Small intestine (tissue), 7 donors: ENCODE results near the gene SDC4. TPM values are rescaled to one million over a fixed set of nuclear protein-coding genes. Genes with fewer than 3 reads are reported as not detected.

ENCODE experiments used
- DNase-seq, 2 donors: peaks; one replicate each; pipeline versions ENCODE4 v3.0.0 to v3.0.0-alpha.2; 2013
- FAIRE-seq: peaks from 2 replicates; lab custom pipeline; 2012; peaks lifted over from hg19 to GRCh38; lab: Jason Lieb, UNC
- H3K27ac ChIP-seq, 3 donors: one replicate each; pipeline ENCODE4 v1.5.1; 2013; ENCODE audit warnings: low read length in 2 of 3, mild to moderate bottlenecking in 2 of 3, control low read depth in 1 of 3, inconsistent platforms in 1 of 3, low read depth in 1 of 3, moderate library complexity in 1 of 3
- H3K27me3 ChIP-seq, 3 donors: one replicate each; pipeline ENCODE4 v1.6.1; 2013; ENCODE audit warnings: low read length in 3 of 3, inconsistent platforms in 1 of 3; ENCODE audit not compliant: control insufficient read depth in 3 of 3, insufficient read depth in 3 of 3
- H3K36me3 ChIP-seq, 3 donors: one replicate each; pipeline ENCODE4 v1.6.1; 2013; ENCODE audit warnings: low read length in 3 of 3, inconsistent platforms in 1 of 3, low read depth in 1 of 3, mild to moderate bottlenecking in 1 of 3, moderate library complexity in 1 of 3; ENCODE audit not compliant: control insufficient read depth in 3 of 3, insufficient read depth in 2 of 3
- H3K4me1 ChIP-seq, 3 donors: one replicate each; pipeline ENCODE4 v1.6.1; 2013; ENCODE audit warnings: low read length in 2 of 3, inconsistent platforms in 1 of 3, low read depth in 1 of 3, mild to moderate bottlenecking in 1 of 3, moderate library complexity in 1 of 3; ENCODE audit not compliant: control insufficient read depth in 3 of 3, insufficient read depth in 2 of 3
- H3K4me3 ChIP-seq, 3 donors: one replicate each; pipeline ENCODE4 v1.5.1; 2013; ENCODE audit warnings: low read length in 3 of 3, control low read depth in 1 of 3, inconsistent platforms in 1 of 3, low read depth in 1 of 3, mild to moderate bottlenecking in 1 of 3, moderate library complexity in 1 of 3
- H3K9me3 ChIP-seq, 2 donors: one replicate each; pipeline ENCODE4 v1.6.1; 2013; ENCODE audit warnings: low read depth in 1 of 2, low read length in 1 of 2; ENCODE audit not compliant: control insufficient read depth in 2 of 2, insufficient read depth in 1 of 2
- WGBS, 3 donors: extraction: QIAGEN DNeasy Blood & Tissue Kit; methylation state at CpG; one replicate each; pipeline ENCODE4 v1.1.7; 2013; 5-methylcytosine and 5-hydroxymethylcytosine counted together
- polyA plus RNA-seq, 4 donors: library from polyadenylated mRNA; stranded (reverse) in 3 of 4; unstranded in 1 of 4; fragments of 200-250 nt in 3 of 4; fragments of 120-200 nt in 1 of 4; gene quantifications; one replicate each; pipeline versions ENCODE4 v1.2.1 to v1.2.3, GENCODE V29; 2013
- donor health status: healthy with polysubstance abuse.
- donor health status: control.
- donor health status: control.
- donor health status: Bipolar disorder and iron deficiency.
- donor health status: healthy.

SDC4 gene
- polyA plus RNA-seq, 4 donors = 14.3 to 95.8 (median 23.5) TPM

DNA sequence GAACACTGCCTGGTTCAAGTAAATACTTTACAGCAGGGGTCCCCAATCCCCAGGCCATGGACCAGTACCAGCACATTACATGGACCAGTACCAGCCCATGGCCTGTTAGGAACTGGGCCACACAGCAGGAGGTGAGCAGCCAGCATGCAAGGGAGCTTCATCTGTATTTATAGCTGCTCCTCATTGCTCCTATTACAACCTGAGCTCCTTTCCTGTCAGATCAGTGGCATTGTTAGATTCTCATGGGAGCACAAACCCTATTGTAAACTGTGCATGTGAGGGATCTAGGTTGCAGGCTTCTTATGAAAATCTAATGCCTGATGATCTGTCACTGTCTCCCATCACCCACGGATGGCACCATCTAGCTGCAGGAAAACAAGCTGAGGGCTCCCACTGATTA is 53.6 kb downstream of the SDC4 start:
- WGBS, 3 donors = 87 to 97% (median 88%) methylated on average over 1 of the region's 1 CpG
- FAIRE-seq (no peak), DNase-seq (no peak)
- Histone ChIP-seq H3K36me3 (no peaks in the 10 kb centered on the region), H3K9me3 (peaks cover 0 to 4% of the 10 kb centered on the region in 2 donors), H3K27ac (no peak overlapping the region), H3K27me3 (peaks cover 0 to 32% (median 3%) of the 10 kb centered on the region in 3 donors), H3K4me3 (no peak overlapping the region), H3K4me1 (peaks cover 0 to 3% (median 0%) of the 10 kb centered on the region in 3 donors)

DNA sequence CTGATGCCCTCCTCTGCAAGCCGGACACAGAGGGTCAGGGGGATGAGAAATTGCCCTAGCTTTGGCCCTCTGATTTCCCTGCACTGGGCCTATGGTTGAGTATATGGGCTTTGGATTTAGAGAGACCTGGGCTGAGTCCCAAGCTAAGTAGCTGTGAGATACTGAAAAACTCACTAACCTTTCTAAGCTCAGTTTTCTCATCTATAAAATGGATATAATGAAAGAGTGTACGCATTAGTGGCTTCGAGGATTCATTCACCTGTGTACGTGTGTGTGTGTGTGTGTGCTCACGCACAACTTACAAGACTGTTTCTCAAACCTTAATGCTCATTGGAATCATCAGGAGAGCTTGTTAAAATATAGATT is 54.2 kb downstream of the SDC4 start:
- peaks cover 0 to 32% (median 3%) of the 10 kb centered on the region in 3 donors for H3K27me3 ChIP-seq
- H3K36me3 ChIP-seq = no peaks in the 10 kb centered on the region
- no peak overlapping the region for H3K4me3 ChIP-seq
- no peak overlapping the region for H3K27ac ChIP-seq
- peaks cover 0 to 4% of the 10 kb centered on the region in 2 donors for H3K9me3 ChIP-seq
- H3K4me1 ChIP-seq = peaks cover 0 to 3% (median 0%) of the 10 kb centered on the region in 3 donors
- WGBS, 3 donors = 52 to 57% (median 57%) methylated on average over 5 of the region's 5 CpGs
- FAIRE-seq (no peak), DNase-seq (no peak)

DNA sequence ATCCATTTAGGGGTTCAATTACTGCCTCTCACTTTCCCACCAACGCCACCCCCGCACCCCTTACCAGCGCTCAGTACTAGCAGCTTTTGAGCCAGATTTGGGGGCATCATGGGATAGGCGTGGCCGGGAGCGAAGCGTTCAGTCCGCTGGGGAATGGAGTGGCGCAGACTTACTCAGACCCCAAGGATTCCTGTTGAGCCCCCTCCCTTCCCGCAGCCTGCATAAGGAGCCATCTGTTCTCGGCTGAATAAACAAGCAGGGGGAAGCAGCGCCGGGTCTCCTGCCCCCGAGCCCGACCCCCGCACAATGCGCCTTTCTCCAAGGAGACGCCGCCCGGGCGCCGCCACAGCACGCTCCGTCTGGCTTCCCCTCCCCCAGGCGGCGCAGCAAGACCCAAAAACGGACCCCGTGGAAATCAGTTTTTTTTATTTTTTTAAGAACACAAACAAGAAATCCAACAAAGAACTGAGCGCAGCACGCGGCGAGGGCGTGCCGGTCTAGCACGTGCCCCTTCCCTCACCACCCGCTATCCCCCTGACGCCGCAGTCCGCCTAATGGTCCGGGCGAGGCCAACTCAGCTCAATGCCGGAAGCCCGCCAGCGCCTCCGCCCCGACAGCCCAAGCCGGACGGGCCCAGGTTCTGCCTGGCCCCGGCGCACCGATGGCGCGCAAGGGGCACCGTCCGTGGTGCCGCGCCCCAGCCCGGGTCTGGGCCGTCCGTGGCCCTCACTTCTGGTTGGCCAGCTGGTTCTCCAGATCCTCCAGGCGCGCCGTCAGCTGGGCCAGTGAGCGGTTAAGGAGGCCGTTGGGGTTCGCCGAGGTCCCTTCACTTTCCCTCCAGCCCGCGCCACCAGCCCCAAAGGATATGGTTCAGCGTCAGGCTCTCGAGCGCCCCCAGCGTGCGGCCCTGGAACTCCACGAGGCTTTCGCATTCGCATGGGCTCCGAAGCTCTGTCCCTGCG is 54.9 kb downstream of the SDC4 start:
- peaks cover 0 to 35% (median 3%) of the 10 kb centered on the region in 3 donors for H3K27me3 ChIP-seq
- DNase-seq = peak; percentile 73 to 85
- FAIRE-seq = no peak
- WGBS, 3 donors = 4 to 6% (median 4%) methylated on average over 71 to 79 of the region's 79 CpGs
- peak overlapping the region in 2 of 3 donors; percentile 27 to 50 for H3K4me3 ChIP-seq
- no peaks in the 10 kb centered on the region for H3K36me3 ChIP-seq
- no peak overlapping the region for H3K27ac ChIP-seq
- peaks cover 0 to 4% of the 10 kb centered on the region in 2 donors for H3K9me3 ChIP-seq
- peaks cover 0 to 3% (median 0%) of the 10 kb centered on the region in 3 donors for H3K4me1 ChIP-seq

DNA sequence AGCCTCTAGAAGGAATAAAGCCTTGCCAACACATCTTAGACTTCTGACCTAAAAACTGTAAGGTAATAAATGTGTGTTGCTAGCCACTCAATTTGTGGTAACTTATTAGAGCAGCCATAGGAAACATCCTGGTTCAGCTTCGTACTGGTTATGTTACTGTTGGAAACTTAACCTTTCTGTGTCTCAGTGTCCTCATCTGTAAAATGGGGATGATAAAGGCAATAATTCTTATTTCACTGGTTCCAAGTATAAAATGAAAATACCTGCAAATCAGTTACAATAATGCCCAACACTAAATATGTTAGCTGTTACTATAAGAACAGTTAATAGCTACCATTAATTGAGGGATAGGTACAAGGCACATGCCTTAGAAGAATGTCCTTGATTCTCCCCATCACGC is 55.9 kb downstream of the SDC4 start:
- FAIRE-seq = no peak
- WGBS, 3 donors = 59 to 79% (median 74%) methylated on average over 2 of the region's 2 CpGs
- no peak overlapping the region for H3K27ac ChIP-seq

DNA sequence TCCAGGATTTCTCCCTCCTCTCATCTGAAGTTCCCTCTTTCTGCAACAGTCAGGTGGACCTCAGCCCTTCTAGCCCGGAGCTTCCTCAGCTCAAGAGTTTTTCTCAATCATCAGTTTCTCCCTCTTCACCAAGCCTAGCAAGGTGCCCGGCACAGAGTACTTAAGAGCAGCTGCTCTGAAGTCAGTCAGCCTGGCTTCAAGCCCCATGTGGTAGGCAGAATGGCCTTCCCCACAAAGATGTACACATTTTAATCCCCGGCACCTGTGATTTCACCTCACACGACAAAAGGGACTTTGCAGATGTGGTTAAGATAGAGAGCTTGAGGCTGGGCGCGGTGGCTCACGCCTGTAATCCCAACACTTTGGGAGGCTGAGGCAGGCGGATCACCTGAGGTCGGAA is 56.7 kb downstream of the SDC4 start:
- DNase-seq = no peak
- H3K27ac ChIP-seq = no peak overlapping the region
- peaks cover 0 to 43% (median 3%) of the 10 kb centered on the region in 3 donors for H3K27me3 ChIP-seq
- no peak overlapping the region for H3K4me3 ChIP-seq
- FAIRE-seq = no peak
- no peaks in the 10 kb centered on the region for H3K36me3 ChIP-seq
- WGBS, 3 donors = 61 to 76% (median 69%) methylated on average over 9 of the region's 9 CpGs
- peaks cover 0 to 4% of the 10 kb centered on the region in 2 donors for H3K9me3 ChIP-seq
- peaks cover 0 to 3% (median 0%) of the 10 kb centered on the region in 3 donors for H3K4me1 ChIP-seq

More for the DNA sequence above, 55.9 kb downstream of the SDC4 start:
- no peak for DNase-seq
- Histone ChIP-seq H3K27me3 (peaks cover 0 to 40% (median 3%) of the 10 kb centered on the region in 3 donors), H3K4me1 (peaks cover 0 to 3% (median 0%) of the 10 kb centered on the region in 3 donors), H3K4me3 (no peak overlapping the region), H3K36me3 (no peaks in the 10 kb centered on the region), H3K9me3 (peaks cover 0 to 4% of the 10 kb centered on the region in 2 donors)

DNA sequence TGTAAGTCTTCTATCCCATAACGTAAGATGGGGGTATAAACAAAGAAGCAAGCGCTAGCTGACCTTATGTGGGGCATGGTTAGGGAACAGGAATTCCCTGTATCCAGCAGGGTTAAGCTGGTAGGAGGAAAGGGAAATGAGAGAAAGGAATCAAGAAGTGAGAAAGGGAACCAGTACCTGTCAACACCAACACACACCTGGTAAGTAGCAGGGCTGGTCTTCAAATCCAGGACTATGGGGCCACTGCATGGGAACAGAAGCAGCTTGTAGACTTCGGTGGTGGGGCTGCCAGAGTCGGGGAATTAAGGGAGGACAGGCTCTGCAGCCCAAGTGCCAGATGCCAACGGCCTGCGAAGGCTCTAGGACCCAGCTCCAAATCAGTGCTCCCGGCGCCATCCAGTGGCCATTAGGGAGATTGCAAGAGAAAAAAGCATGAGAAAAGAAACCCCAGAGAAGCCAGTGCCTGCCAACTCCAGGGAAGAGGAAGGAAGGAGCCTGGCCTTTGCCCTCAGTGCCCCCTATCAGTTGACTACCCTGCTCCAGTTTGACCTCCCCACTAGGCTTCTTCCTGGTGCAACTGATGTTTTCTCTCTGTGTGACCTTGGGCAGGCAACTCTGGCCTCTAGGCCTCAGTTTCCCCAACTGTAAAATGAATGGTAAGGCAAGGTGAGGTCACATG is 57.4 kb downstream of the SDC4 start:
- WGBS, 3 donors = 20 to 22% (median 21%) methylated on average over 8 of the region's 8 CpGs
- Histone ChIP-seq H3K36me3 (no peaks in the 10 kb centered on the region), H3K4me1 (peaks cover 0 to 3% (median 0%) of the 10 kb centered on the region in 3 donors), H3K27ac (no peak overlapping the region), H3K9me3 (peaks cover 0 to 4% of the 10 kb centered on the region in 2 donors), H3K27me3 (peaks cover 0 to 40% (median 3%) of the 10 kb centered on the region in 3 donors), H3K4me3 (no peak overlapping the region)
- DNase-seq (peak; percentile 84 to 85), FAIRE-seq (no peak)

DNA sequence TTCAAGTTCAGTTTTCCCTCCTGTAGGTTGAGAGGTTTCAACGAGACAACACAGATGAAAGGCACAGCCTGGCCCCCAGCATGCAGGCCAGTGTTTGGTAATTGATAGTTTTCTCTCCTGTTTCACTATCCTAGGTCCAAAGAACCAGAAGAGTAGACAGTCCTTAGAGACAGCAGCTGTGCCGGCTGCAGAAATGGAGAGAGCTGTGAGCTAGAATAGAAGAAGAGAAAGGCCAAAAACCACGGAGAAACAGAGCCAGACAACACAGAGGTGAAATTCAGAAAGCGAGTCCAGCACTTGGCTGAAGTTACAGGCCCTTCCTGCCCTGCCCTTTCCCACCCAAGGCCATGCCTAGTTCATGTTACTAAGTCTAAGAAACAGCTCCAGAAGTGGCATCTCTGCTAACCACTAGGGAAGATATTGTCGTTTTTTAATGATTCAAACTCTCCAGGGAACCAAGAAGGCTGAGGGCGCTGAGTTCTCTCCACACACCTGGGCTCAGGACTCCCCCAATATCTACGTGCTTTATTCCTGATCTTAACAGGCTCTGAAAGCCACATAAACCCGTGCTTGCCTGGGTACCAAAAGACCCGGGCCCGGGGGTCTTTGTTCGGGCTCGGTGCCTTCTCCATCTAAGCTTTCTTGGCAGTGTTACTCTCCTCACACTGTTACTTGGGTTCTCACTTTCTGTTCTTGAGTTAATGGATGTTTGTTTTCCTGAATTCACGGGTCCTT is 58.1 kb downstream of the SDC4 start:
- 78 to 80% (median 79%) methylated on average over 13 of the region's 13 CpGs for WGBS, 3 donors
- DNase-seq (no peak), FAIRE-seq (no peak)
- Histone ChIP-seq H3K4me1 (peaks cover 0 to 3% (median 0%) of the 10 kb centered on the region in 3 donors), H3K27ac (no peak overlapping the region), H3K27me3 (peaks cover 0 to 40% (median 2%) of the 10 kb centered on the region in 3 donors), H3K9me3 (peaks cover 0 to 4% of the 10 kb centered on the region in 2 donors), H3K36me3 (no peaks in the 10 kb centered on the region), H3K4me3 (no peak overlapping the region)

DNA sequence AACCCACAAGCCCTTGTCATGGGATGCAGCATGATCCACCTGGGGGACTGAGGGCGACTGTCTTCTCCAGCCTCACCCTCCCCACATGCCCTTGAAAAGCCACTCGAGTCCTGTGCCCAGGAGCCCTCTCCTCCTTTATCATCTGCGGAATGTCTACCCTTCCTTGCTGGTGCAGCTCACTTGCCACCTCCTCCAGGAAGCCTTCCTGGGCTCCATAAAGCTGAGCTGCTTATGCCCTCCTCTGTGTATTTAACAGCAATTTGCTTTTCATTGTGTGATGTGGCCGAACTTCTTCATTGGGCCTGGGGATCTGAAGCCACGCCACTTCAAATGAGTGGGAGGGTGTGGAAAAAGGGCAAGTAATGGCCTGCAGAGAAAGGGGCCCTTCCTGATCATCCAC is 59.4 kb downstream of the SDC4 start:
- 85 to 92% (median 88%) methylated on average over 5 of the region's 5 CpGs for WGBS, 3 donors
- no peaks in the 10 kb centered on the region for H3K36me3 ChIP-seq
- DNase-seq (no peak), FAIRE-seq (no peak)
- no peak overlapping the region for H3K27ac ChIP-seq
- peaks cover 0 to 3% (median 0%) of the 10 kb centered on the region in 3 donors for H3K4me1 ChIP-seq
- peaks cover 0 to 31% (median 4%) of the 10 kb centered on the region in 3 donors for H3K27me3 ChIP-seq
- H3K9me3 ChIP-seq = no peaks in the 10 kb centered on the region
- H3K4me3 ChIP-seq = no peak overlapping the region
